ENCODE data around the gene NPHP1. TPM values are rescaled to one million over a fixed set of nuclear protein-coding genes. Genes with fewer than 3 reads are reported as not detected.

The NPHP1 gene
- total RNA-seq, 1 experiment from 2014 or later = 3.1 TPM

- H3K27ac Mint-ChIP-seq (ENCODE audit: unreplicated experiment) = no peak overlapping the region
- no peaks in the 10 kb centered on the region for H3K9me3 Mint-ChIP-seq (ENCODE audit: unreplicated experiment)
- no peak overlapping the region for H3K4me3 Mint-ChIP-seq (ENCODE audit: unreplicated experiment)
- Histone ChIP-seq H3K27me3 (replicated peaks; ENCODE audit: control insufficient read depth, insufficient read depth, low read length) (no peaks in the 10 kb centered on the region), H3K4me3 (ENCODE audit: low read depth, low read length) (no peak overlapping the region), H3K9me3 (peaks cover 3% of the 10 kb centered on the region; the same call in 1 of the 2 replicates), H3K4me1 (no peaks in the 10 kb centered on the region), H3K36me3 (ENCODE audit: control insufficient read depth, insufficient read depth, low read length) (no peaks in the 10 kb centered on the region)
- H3K27me3 Mint-ChIP-seq (ENCODE audit: insufficient read depth, unreplicated experiment) = no peaks in the 10 kb centered on the region
- H3K4me1 Mint-ChIP-seq (ENCODE audit: low read depth, unreplicated experiment) = peaks cover 3% of the 10 kb centered on the region
- no TSS peak for BruUV-seq (replicated peaks)
- no peak for DNase-seq
- ChIA-PET CTCF (no interaction called here), POLR2A (no interaction called here)
- intact Hi-C loops (cut with micrococcal nuclease; ENCODE audit: unreplicated experiment) = no loop called here
- TF ChIP-seq CTCF (IDR thresholded peaks at IDR 0.05; ENCODE audit: insufficient read depth in 1 of 2, low read depth in 1 of 2, low read length in 1 of 2, severe bottlenecking in 1 of 2, unreplicated experiment in 1 of 2) = no peak
- H3K36me3 Mint-ChIP-seq (ENCODE audit: insufficient read depth, unreplicated experiment) = no peaks in the 10 kb centered on the region
Measured at GRCh38 chr2:110140401-110140800, 64.4 kb downstream of the NPHP1 start.

GRCh38 chr2:110134025-110134424, 70.8 kb downstream of the NPHP1 start:
- Histone ChIP-seq H3K4me1 (no peaks in the 10 kb centered on the region; the same call in 1 of the 2 replicates), H3K4me3 (ENCODE audit: low read depth, low read length) (no peak overlapping the region), H3K9me3 (peaks cover 15% of the 10 kb centered on the region; the same call in 1 of the 2 replicates), H3K27me3 (replicated peaks; ENCODE audit: control insufficient read depth, insufficient read depth, low read length) (no peaks in the 10 kb centered on the region), H3K36me3 (ENCODE audit: control insufficient read depth, insufficient read depth, low read length) (no peaks in the 10 kb centered on the region)
- BruUV-seq (replicated peaks) = no TSS peak
- H3K36me3 Mint-ChIP-seq (ENCODE audit: insufficient read depth, unreplicated experiment) = no peaks in the 10 kb centered on the region
- intact Hi-C loops (cut with micrococcal nuclease; ENCODE audit: unreplicated experiment) = no loop called here
- H3K4me1 Mint-ChIP-seq (ENCODE audit: low read depth, unreplicated experiment) = no peaks in the 10 kb centered on the region
- H3K4me3 Mint-ChIP-seq (ENCODE audit: unreplicated experiment) = no peak overlapping the region
- H3K27me3 Mint-ChIP-seq (ENCODE audit: insufficient read depth, unreplicated experiment) = no peaks in the 10 kb centered on the region
- no peak for TF ChIP-seq CTCF (IDR thresholded peaks at IDR 0.05; ENCODE audit: insufficient read depth in 1 of 2, low read depth in 1 of 2, low read length in 1 of 2, severe bottlenecking in 1 of 2, unreplicated experiment in 1 of 2)
- peaks cover 11% of the 10 kb centered on the region for H3K9me3 Mint-ChIP-seq (ENCODE audit: unreplicated experiment)
- ChIA-PET CTCF (no interaction called here), POLR2A (no interaction called here)
- DNase-seq = no peak
- H3K27ac Mint-ChIP-seq (ENCODE audit: unreplicated experiment) = no peak overlapping the region

GRCh38 chr2:110131166-110131565, 73.6 kb downstream of the NPHP1 start:
- Mint-ChIP-seq H3K27me3 (ENCODE audit: insufficient read depth, unreplicated experiment) (no peaks in the 10 kb centered on the region), H3K4me3 (ENCODE audit: unreplicated experiment) (no peak overlapping the region), H3K27ac (ENCODE audit: unreplicated experiment) (no peak overlapping the region), H3K9me3 (ENCODE audit: unreplicated experiment) (peaks cover 11% of the 10 kb centered on the region), H3K4me1 (ENCODE audit: low read depth, unreplicated experiment) (no peaks in the 10 kb centered on the region), H3K36me3 (ENCODE audit: insufficient read depth, unreplicated experiment) (no peaks in the 10 kb centered on the region)
- H3K4me1 ChIP-seq = peaks cover 6% of the 10 kb centered on the region; the same call in 1 of the 2 replicates
- no peak for DNase-seq
- BruUV-seq (replicated peaks) = no TSS peak
- TF ChIP-seq CTCF (IDR thresholded peaks at IDR 0.05; ENCODE audit: insufficient read depth in 1 of 2, low read depth in 1 of 2, low read length in 1 of 2, severe bottlenecking in 1 of 2, unreplicated experiment in 1 of 2) = no peak
- ChIA-PET POLR2A (no interaction called here), CTCF (no interaction called here)
- no peaks in the 10 kb centered on the region for H3K36me3 ChIP-seq (ENCODE audit: control insufficient read depth, insufficient read depth, low read length)
- no peaks in the 10 kb centered on the region for H3K27me3 ChIP-seq (replicated peaks; ENCODE audit: control insufficient read depth, insufficient read depth, low read length)
- H3K4me3 ChIP-seq (ENCODE audit: low read depth, low read length) = no peak overlapping the region
- intact Hi-C loops (cut with micrococcal nuclease; ENCODE audit: unreplicated experiment) = no loop called here
- peaks cover 15% of the 10 kb centered on the region; the same call in 1 of the 2 replicates for H3K9me3 ChIP-seq
